Tibial nerve (tissue), 4 donors: ENCODE data around the gene CRYBB3. TPM values are rescaled to one million over a fixed set of nuclear protein-coding genes. Genes with fewer than 3 reads are reported as not detected.
"Not testable (repeated sequence)": the region's sequence is repeated elsewhere in the genome, so short reads cannot be mapped to it uniquely, and the experiment has no call there.

Experiments used
- DNase-seq, 2 donors: peaks; one replicate each; pipeline ENCODE4 v3.0.0-alpha.2; 2019; ENCODE audit warnings: low spot score in 2 of 2
- H3K27ac ChIP-seq, 4 donors: fragments of 200-600 bp; sonication (generic) in 3 of 4; one replicate each; pipeline ENCODE4 v1.5.1; 2017 to 2019; ENCODE audit warnings: mild to moderate bottlenecking in 1 of 4
- H3K27me3 ChIP-seq, 2 donors: fragments of 200-600 bp; sonication (generic) in 1 of 2; one replicate each; pipeline versions ENCODE4 v1.5.1 to v1.6.0; 2017 to 2019
- H3K36me3 ChIP-seq, 3 donors: fragments of 200-600 bp; sonication (generic); one replicate each; pipeline ENCODE4 v1.5.1; 2018 to 2019
- H3K4me1 ChIP-seq, 4 donors: fragments of 200-600 bp; sonication (generic) in 3 of 4; one replicate each; pipeline ENCODE4 v1.5.1; 2017 to 2019
- H3K4me3 ChIP-seq, 4 donors: fragments of 200-600 bp; sonication (generic) in 3 of 4; one replicate each; pipeline ENCODE4 v1.5.1; 2017 to 2019; ENCODE audit warnings: mild to moderate bottlenecking in 1 of 4, moderate library complexity in 1 of 4
- H3K9me3 ChIP-seq, 4 donors: fragments of 200-600 bp; sonication (generic) in 3 of 4; one replicate each; pipeline ENCODE4 v1.5.1; 2017 to 2019
- EP300 ChIP-seq, 2 donors: sonication (generic); formaldehyde crosslinking; IDR thresholded peaks; one replicate each; pipeline ENCODE4 v1.6.1; 2017; ENCODE audit warnings: antibody characterized with exemption in 2 of 2, mild to moderate bottlenecking in 1 of 2
- POLR2A ChIP-seq, 2 donors: fragments of 450-650 bp; IDR thresholded peaks; one replicate each; pipeline ENCODE4 v1.6.1; 2017; ENCODE audit warnings: antibody characterized with exemption in 2 of 2, mild to moderate bottlenecking in 2 of 2, moderate library complexity in 2 of 2
- WGBS, 2 donors: methylation state at CpG; one replicate each; pipeline ENCODE4 v1.1.5; 2018; 5-methylcytosine and 5-hydroxymethylcytosine counted together
- small RNA-seq: library from RNA; depleted of rRNA; stranded (forward); fragments of <200 nt; gene quantifications from one replicate; pipeline ENCODE3, GENCODE V24; 2016
- total RNA-seq, 4 donors: library from RNA; depleted of rRNA; stranded (reverse); fragments of >200 nt; gene quantifications; one replicate each; pipeline ENCODE4 v1.1.0, GENCODE V29; 2016
- TF ChIP-seq, protein P1 (sequence below), 5 experiments: fragments of 200-600 bp in 3 of 5; fragments of 450-650 bp in 2 of 5; sonication (generic) in 3 of 5; IDR thresholded peaks; one replicate each; pipeline ENCODE4 v1.5.1; 2016 to 2019; ENCODE audit warnings: antibody characterized with exemption in 5 of 5, mild to moderate bottlenecking in 3 of 5, moderate library complexity in 2 of 5

The CRYBB3 gene
- total RNA-seq, 4 donors from 2014 or later = not detected

DNA sequence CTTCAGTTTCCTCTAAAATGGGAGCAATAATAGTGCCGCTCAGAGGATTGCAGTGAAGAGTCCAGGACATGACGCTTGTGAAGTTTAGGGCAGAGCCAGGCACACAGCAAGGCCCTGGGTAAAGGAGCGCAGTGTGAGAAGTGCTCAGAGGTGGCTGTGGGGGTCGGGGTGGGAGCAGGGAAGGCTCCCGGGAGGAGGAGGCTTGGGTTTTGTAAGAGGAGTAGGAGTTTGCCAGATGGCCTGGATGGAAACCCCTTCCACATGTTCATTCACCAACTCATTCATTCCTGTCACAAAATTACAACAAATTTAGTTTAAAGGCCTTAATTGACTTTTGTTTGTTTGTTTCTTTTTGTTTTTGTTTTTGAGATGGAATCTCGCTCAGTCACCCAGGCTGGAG is 36.8 kb downstream of the CRYBB3 start:
- H3K27me3 ChIP-seq = peaks cover 0 to 18% of the 10 kb centered on the region in 2 donors
- peaks cover 0 to 4% (median 0%) of the 10 kb centered on the region in 4 donors for H3K4me1 ChIP-seq
- no peak overlapping the region for H3K27ac ChIP-seq
- no peaks in the 10 kb centered on the region for H3K36me3 ChIP-seq
- 87 to 91% methylated on average over 6 of the region's 6 CpGs for WGBS, 2 donors
- no peak for DNase-seq
- H3K4me3 ChIP-seq = no peak overlapping the region
- H3K9me3 ChIP-seq = no peaks in the 10 kb centered on the region
- TF ChIP-seq, protein P1, sequence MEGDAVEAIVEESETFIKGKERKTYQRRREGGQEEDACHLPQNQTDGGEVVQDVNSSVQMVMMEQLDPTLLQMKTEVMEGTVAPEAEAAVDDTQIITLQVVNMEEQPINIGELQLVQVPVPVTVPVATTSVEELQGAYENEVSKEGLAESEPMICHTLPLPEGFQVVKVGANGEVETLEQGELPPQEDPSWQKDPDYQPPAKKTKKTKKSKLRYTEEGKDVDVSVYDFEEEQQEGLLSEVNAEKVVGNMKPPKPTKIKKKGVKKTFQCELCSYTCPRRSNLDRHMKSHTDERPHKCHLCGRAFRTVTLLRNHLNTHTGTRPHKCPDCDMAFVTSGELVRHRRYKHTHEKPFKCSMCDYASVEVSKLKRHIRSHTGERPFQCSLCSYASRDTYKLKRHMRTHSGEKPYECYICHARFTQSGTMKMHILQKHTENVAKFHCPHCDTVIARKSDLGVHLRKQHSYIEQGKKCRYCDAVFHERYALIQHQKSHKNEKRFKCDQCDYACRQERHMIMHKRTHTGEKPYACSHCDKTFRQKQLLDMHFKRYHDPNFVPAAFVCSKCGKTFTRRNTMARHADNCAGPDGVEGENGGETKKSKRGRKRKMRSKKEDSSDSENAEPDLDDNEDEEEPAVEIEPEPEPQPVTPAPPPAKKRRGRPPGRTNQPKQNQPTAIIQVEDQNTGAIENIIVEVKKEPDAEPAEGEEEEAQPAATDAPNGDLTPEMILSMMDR (IDR thresholded peaks at IDR 0.05) = no peak
- TF ChIP-seq POLR2A (IDR thresholded peaks at IDR 0.05) (no peak), EP300 (IDR thresholded peaks at IDR 0.05) (no peak)

DNA sequence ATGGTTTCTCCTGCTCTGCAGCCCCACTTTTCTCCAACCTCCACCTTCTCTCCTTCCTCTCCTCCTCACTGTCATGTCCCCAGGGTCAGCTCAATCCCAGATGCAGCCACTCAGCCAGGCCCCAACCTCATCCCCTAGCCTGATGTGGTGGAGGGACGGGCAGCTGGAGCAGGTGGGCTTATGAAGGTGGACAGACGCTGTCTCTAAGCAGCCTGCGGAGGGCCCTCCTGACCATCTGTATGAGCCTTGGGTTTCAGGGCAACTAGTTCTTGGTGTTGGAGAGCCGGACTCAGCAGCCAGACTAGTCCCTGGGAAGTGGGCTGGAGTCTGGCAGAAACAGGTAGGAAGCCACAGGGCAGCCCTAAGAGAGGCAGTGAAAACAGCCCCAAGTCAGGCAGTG is 37.8 kb downstream of the CRYBB3 start:
- 77% methylated on average over 4 of the region's 4 CpGs for WGBS, 2 donors

DNA sequence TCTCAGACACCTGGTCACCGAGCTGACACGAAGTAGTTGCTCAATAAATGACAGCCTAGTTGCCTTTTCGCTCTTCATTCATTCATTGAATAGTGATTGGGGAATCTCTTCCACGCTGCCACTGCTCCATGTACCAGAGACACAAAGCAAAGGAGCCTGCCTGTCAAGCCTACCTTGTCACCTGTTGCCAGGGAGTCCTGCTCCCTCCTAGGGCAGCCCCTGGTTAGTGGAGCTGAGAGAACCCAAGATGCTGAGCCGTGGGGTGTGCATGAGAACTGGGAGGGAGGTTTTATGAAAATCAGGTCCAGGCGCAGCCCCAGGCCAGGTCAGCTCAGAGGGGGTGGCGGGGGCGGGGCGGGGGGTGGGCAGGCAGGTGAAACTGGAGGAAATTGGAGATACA is 38.4 kb downstream of the CRYBB3 start:
- 79 to 81% methylated on average over 8 to 9 of the region's 9 CpGs for WGBS, 2 donors
- not testable (repeated sequence) for H3K4me1 ChIP-seq, H3K9me3 ChIP-seq, H3K4me3 ChIP-seq, H3K27ac ChIP-seq, H3K36me3 ChIP-seq, DNase-seq
- peaks cover 0 to 17% of the 10 kb centered on the region in 2 donors for H3K27me3 ChIP-seq

More for the DNA sequence above, 37.8 kb downstream of the CRYBB3 start:
- no peaks in the 10 kb centered on the region for H3K9me3 ChIP-seq
- TF ChIP-seq POLR2A (IDR thresholded peaks at IDR 0.05) (no peak), EP300 (IDR thresholded peaks at IDR 0.05) (no peak)
- TF ChIP-seq, protein P1 (IDR thresholded peaks at IDR 0.05) = no peak
- peaks cover 0 to 18% of the 10 kb centered on the region in 2 donors for H3K27me3 ChIP-seq
- peaks cover 0 to 4% (median 0%) of the 10 kb centered on the region in 4 donors for H3K4me1 ChIP-seq
- H3K36me3 ChIP-seq = no peaks in the 10 kb centered on the region
- no peak for DNase-seq
- H3K4me3 ChIP-seq = no peak overlapping the region
- no peak overlapping the region for H3K27ac ChIP-seq

DNA sequence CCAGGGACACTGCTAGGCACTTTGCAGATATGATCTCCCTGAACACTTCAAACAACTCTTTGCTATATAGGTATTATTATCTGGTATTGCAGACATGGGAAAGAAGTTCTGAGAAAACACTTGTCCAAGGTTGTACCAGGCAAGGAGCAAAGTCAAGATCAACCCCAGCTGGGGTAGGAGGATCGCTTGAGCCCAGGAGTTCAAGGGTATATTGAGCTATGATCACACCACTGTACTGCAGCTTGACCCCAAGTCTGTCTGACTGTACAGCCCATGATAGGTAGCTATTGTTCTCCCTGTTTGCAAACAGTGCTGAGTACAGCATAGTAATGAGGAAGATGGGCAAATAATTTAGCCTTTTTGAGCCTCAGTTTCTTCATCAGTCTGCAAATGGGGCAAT is 55.5 kb downstream of the CRYBB3 start:
- not testable (repeated sequence) for H3K4me3 ChIP-seq, H3K27me3 ChIP-seq, DNase-seq, H3K36me3 ChIP-seq, H3K27ac ChIP-seq, H3K4me1 ChIP-seq, H3K9me3 ChIP-seq
- 38 to 57% methylated on average over 1 of the region's 1 CpG for WGBS, 2 donors

Small RNA genes within 50 kb of the gene (small RNA-seq; reads per million reads assigned to genes)
- not detected for gene Z99916.2

Other genes starting within 250 kb of the CRYBB3 start
- 10 to 100 TPM; 30.6 to 52.7 (median 39.9) TPM for gene KIAA1671, start 247.1 kb upstream of the CRYBB3 start, total RNA-seq
- not detected for gene CRYBB2, start 19.8 kb downstream of the CRYBB3 start, total RNA-seq